ENCODE data around the gene URB2.
"Not testable (repeated sequence)": the region's sequence is repeated elsewhere in the genome, so short reads cannot be mapped to it uniquely, and the experiment has no call there.

Gene URB2

GRCh38 chr1:229585338-229585737 lies 40.7 kb upstream of the URB2 start:
- TF ChIP-seq CTCF (IDR thresholded peaks at IDR 0.05; ENCODE audit: control insufficient read depth, extremely low read depth, insufficient read depth), result no peak
- DNase-seq (ENCODE audit: low read depth), result no peak
- no peak overlapping the region for H3K4me3 ChIP-seq (ENCODE audit: low read depth, low read length)

- no peak overlapping the region for H3K4me3 ChIP-seq (ENCODE audit: low read depth, low read length)
- no peak for DNase-seq (ENCODE audit: low read depth)
- TF ChIP-seq CTCF (IDR thresholded peaks at IDR 0.05; ENCODE audit: control insufficient read depth, extremely low read depth, insufficient read depth), result no peak
These were observed 35.9 kb upstream of the URB2 start for GRCh38 chr1:229590119-229590518.

GRCh38 chr1:229593800-229594199 lies 32.2 kb upstream of the URB2 start:
- TF ChIP-seq CTCF (IDR thresholded peaks at IDR 0.05; ENCODE audit: control insufficient read depth, extremely low read depth, insufficient read depth), result no peak
- H3K4me3 ChIP-seq (ENCODE audit: low read depth, low read length), result no peak overlapping the region
- no peak for DNase-seq (ENCODE audit: low read depth)

GRCh38 chr1:229594227-229595008 lies 31.6 kb upstream of the URB2 start:
- DNase-seq (ENCODE audit: low read depth), result no peak
- no peak overlapping the region for H3K4me3 ChIP-seq (ENCODE audit: low read depth, low read length)
- no peak for TF ChIP-seq CTCF (IDR thresholded peaks at IDR 0.05; ENCODE audit: control insufficient read depth, extremely low read depth, insufficient read depth)

DNA sequence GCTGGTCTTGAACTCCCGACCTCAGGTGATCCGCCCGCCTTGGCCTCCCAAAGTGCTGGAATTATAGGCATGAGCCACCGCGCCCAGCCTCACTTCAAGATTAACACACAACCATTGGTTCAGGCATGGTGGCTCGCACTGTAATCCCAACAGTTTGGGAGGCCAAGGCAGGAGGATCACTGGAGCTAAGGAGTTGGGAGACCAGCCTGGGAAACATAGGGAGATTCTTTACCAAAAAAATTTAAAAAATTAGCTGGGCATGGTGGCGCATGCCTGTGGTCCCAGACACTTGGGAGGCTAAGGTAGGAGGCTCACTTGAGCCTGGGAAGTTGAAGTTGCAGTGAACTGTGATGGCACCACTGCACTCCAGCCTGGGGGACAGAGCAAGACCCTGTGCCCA lies 30.2 kb upstream of the URB2 start:
- not testable (repeated sequence) for DNase-seq (ENCODE audit: low read depth); H3K4me3 ChIP-seq (ENCODE audit: low read depth, low read length)

GRCh38 chr1:229596925-229597699 lies 28.9 kb upstream of the URB2 start:
- DNase-seq (ENCODE audit: low read depth), result no peak
- no peak for TF ChIP-seq CTCF (IDR thresholded peaks at IDR 0.05; ENCODE audit: control insufficient read depth, extremely low read depth, insufficient read depth)
- no peak overlapping the region for H3K4me3 ChIP-seq (ENCODE audit: low read depth, low read length)

DNA sequence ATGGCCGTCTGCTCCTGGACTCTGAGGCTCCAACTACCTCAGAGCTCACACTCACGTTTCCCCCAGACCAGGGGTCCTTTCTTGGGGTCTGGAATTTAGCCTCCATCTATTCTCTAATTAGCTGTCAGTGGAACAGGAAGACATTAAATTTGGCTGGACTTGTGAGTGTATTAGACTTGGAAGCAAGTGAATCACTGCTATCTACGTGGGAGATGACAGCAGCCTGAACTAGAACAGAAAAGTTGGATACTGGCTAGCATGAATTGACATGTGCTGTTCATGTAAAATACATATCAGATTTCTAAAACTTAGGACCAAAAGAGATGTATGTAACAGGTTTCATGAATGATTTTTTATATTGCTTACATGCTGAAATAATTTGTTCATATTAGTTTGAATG lies 28.2 kb upstream of the URB2 start:
- TF ChIP-seq CTCF (IDR thresholded peaks at IDR 0.05; ENCODE audit: control insufficient read depth, extremely low read depth, insufficient read depth), result no peak
- no peak overlapping the region for H3K4me3 ChIP-seq (ENCODE audit: low read depth, low read length)
- no peak for DNase-seq (ENCODE audit: low read depth)
